A673 (cell line): ENCODE data around the gene ICAM3. TPM values are rescaled to one million over a fixed set of nuclear protein-coding genes. Genes with fewer than 3 reads are reported as not detected.
A peak's percentile ranks its signal among the peaks of the same experiment; 100 is the strongest.
"Not testable (repeated sequence)": the region's sequence is repeated elsewhere in the genome, so short reads cannot be mapped to it uniquely, and the experiment has no call there.

ENCODE experiments used
- BruUV-seq: library from RNA; stranded (reverse); fragments of 400-500 nt; replicated peaks from 2 replicates; lab custom pipeline; 2021; lab: Mats Ljungman, UMichigan
- CTCF ChIA-PET: fragments of 300-600 bp; sonication (Branson Sonifier 250); formaldehyde crosslinking; loops from one replicate; lab custom pipeline; 2022; ENCODE audit warnings: antibody characterized with exemption; lab: Charles Lee
- POLR2A ChIA-PET: fragments of 300-600 bp; sonication (Branson Sonifier 250); formaldehyde crosslinking; loops from one replicate; lab custom pipeline; 2022; ENCODE audit warnings: antibody characterized with exemption; ENCODE audit not compliant: low non-redundant PET; lab: Charles Lee
- DNase-seq: peaks from one replicate; pipeline ENCODE4 v3.0.0-alpha.2; 2015; ENCODE audit warnings: low spot score
- H3K27ac ChIP-seq: fragments of 200-600 bp; sonication (generic); 2 replicates; pipeline ENCODE4 v1.5.1; 2016; ENCODE audit warnings: mixed run types, low read depth, mild to moderate bottlenecking, mixed read lengths, antibody characterized with exemption, low read length; ENCODE audit not compliant: poor library complexity, severe bottlenecking
- H3K27me3 ChIP-seq: fragments of 200-600 bp; sonication (generic); replicated peaks from 2 replicates; pipeline ENCODE4 v1.6.1; 2017; ENCODE audit warnings: mixed run types, low read depth, mild to moderate bottlenecking, mixed read lengths, antibody characterized with exemption, low read length; ENCODE audit not compliant: insufficient read depth, poor library complexity
- H3K36me3 ChIP-seq: fragments of 200-600 bp; sonication (generic); 2 replicates; pipeline ENCODE4 v1.6.1; 2016; ENCODE audit warnings: mixed run types, mild to moderate bottlenecking, mixed read lengths, antibody characterized with exemption, low read length; ENCODE audit not compliant: insufficient read depth, poor library complexity, severe bottlenecking
- H3K4me1 ChIP-seq: fragments of 200-600 bp; sonication (generic); 2 replicates; pipeline ENCODE4 v1.6.1; 2017; ENCODE audit warnings: mixed run types, mild to moderate bottlenecking, mixed read lengths, antibody characterized with exemption, low read length; ENCODE audit not compliant: insufficient read depth, poor library complexity, severe bottlenecking
- H3K4me3 ChIP-seq: fragments of 200-600 bp; sonication (generic); 2 replicates; pipeline ENCODE4 v1.5.1; 2016; ENCODE audit warnings: low read depth, mixed run types, mild to moderate bottlenecking, mixed read lengths, low read length; ENCODE audit not compliant: poor library complexity, severe bottlenecking
- H3K9me3 ChIP-seq: fragments of 200-600 bp; sonication (generic); 2 replicates; pipeline ENCODE4 v1.6.1; 2016; ENCODE audit warnings: mixed run types, low read depth, mild to moderate bottlenecking, mixed read lengths, antibody characterized with exemption, low read length; ENCODE audit not compliant: poor library complexity, severe bottlenecking
- EZH2 ChIP-seq: fragments of 200-600 bp; sonication (generic); IDR thresholded peaks from 2 replicates; pipeline ENCODE4 v1.6.1; 2017; ENCODE audit warnings: borderline replicate concordance, low read depth, mild to moderate bottlenecking, mixed read lengths, antibody characterized with exemption, low read length; ENCODE audit not compliant: poor library complexity, severe bottlenecking
- intact Hi-C: fragments of 100-400 bp; cut with micrococcal nuclease; formaldehyde crosslinking; loops from one replicate; pipeline ENCODE4 v1.10.0; 2022; ENCODE audit not compliant: unreplicated experiment
- total RNA-seq: library from RNA; stranded (reverse); gene quantifications from 2 replicates; pipeline ENCODE4 v1.2.3, GENCODE V29; 2021
- TF ChIP-seq, protein P1 (sequence below): fragments of 300-800, 200-600 bp; sonication (generic); conservative IDR thresholded peaks from 2 replicates; pipeline ENCODE4 v1.5.1; 2017; ENCODE audit warnings: low read depth, mild to moderate bottlenecking, antibody characterized with exemption, low read length, moderate library complexity, mixed read lengths

ICAM3 gene
- total RNA-seq, 1 experiment from 2014 or later = 3.2 TPM

DNA sequence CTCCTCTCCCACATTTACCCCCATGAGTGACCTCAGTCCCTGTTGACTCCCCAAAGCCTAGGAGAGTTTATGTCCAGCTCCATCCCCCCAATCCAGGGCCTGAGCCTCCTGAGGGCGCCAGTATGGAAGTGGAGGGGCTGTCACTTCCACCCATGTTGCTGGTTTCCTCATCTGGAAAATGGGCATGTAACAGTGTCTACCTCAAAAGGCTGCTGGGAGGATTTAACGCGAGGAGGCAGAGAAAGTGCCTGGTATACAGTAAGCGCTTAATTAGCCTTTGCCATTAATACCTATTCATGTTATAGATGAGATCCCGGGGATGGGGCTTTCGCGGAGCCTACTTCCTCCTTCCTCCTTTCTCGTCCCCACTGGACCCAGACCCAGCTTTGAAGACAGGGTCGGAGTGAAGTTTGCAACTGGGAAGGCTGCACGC is 40.5 kb upstream of the ICAM3 start:
- no peak for DNase-seq
- ChIA-PET POLR2A (interaction anchor here (0.6 kb wide), 1 partner anchor 552 kb away, joined by 3 read pairs; the partner anchor contains the start of gene UBL5), CTCF (interaction anchor here (1.2 to 1.7 kb wide), 3 partner anchors 9 to 110 kb away, joined by 6 to 10 read pairs (median 8); no protein-coding TSS in a partner anchor)
- peak overlapping the region; percentile 91 for H3K4me3 ChIP-seq
- intact Hi-C loops = loop anchor here (5.0 kb wide), 1 partner anchor 43 kb away; the partner anchor contains the start of gene ICAM3
- peak overlapping the region; percentile 85 for H3K27ac ChIP-seq
- no peaks in the 10 kb centered on the region for H3K27me3 ChIP-seq
- no peaks in the 10 kb centered on the region for H3K9me3 ChIP-seq
- BruUV-seq = TSS peak; percentile 86
- TF ChIP-seq EZH2 = no peak
- TF ChIP-seq, protein P1, sequence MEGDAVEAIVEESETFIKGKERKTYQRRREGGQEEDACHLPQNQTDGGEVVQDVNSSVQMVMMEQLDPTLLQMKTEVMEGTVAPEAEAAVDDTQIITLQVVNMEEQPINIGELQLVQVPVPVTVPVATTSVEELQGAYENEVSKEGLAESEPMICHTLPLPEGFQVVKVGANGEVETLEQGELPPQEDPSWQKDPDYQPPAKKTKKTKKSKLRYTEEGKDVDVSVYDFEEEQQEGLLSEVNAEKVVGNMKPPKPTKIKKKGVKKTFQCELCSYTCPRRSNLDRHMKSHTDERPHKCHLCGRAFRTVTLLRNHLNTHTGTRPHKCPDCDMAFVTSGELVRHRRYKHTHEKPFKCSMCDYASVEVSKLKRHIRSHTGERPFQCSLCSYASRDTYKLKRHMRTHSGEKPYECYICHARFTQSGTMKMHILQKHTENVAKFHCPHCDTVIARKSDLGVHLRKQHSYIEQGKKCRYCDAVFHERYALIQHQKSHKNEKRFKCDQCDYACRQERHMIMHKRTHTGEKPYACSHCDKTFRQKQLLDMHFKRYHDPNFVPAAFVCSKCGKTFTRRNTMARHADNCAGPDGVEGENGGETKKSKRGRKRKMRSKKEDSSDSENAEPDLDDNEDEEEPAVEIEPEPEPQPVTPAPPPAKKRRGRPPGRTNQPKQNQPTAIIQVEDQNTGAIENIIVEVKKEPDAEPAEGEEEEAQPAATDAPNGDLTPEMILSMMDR = no peak
- H3K36me3 ChIP-seq = peaks cover 13% of the 10 kb centered on the region
- H3K4me1 ChIP-seq = peaks cover 5% of the 10 kb centered on the region

DNA sequence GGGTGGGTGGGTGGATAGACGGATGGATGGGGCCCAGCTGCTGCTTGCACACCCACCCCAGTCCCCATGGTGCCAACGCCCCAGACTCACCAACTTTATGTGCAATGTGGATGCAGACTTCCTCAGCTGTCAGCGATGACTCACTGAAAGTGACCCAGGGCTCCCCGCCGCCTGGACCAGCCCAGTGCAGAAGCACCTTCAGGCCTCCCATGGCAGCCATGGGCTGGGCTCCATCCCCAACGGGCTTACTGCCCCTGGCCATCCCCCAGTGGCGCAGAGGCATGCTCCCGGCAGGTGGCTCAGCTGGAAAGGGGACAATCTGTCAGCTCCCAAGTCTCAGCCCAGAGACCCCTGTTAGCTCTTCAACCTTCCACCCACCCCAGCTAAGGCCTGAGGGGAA is 38.7 kb upstream of the ICAM3 start:
- ChIA-PET POLR2A (no interaction called here), CTCF (no interaction called here)
- Histone ChIP-seq H3K27ac (no peak overlapping the region), H3K4me3 (no peak overlapping the region), H3K27me3 (no peaks in the 10 kb centered on the region), H3K4me1 (peaks cover 5% of the 10 kb centered on the region), H3K9me3 (no peaks in the 10 kb centered on the region), H3K36me3 (peaks cover 15% of the 10 kb centered on the region)
- TF ChIP-seq EZH2 = no peak
- TF ChIP-seq, protein P1 = no peak
- intact Hi-C loops = no loop called here
- BruUV-seq = no TSS peak
- DNase-seq = no peak

DNA sequence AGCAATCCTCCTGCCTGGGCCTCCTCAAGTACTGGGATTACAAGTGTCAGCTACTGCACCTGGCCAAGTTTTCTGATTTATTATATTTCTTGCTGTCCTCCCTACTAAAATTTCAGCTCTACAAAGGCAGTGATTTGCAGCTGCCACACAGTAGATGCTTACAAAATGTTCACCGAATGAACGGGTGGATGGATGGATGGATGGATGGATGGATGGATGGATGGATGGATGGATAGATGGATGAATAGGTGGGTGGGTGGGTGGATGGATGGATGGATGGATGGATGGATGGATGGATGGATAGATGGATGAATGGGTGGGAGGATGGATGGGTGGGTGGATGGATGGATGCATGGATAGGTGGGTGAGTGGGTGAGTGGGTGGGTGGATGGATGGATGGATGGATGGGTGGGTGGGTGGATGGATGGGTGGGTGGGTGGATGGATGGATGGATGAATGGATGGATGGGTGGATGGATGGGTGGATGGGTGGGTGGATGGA is 37.8 kb upstream of the ICAM3 start:
- H3K9me3 ChIP-seq, DNase-seq, H3K4me3 ChIP-seq, H3K27me3 ChIP-seq, CTCF ChIA-PET, H3K27ac ChIP-seq, BruUV-seq, POLR2A ChIA-PET, H3K4me1 ChIP-seq, intact Hi-C loops: not testable (repeated sequence)
- peaks cover 15% of the 10 kb centered on the region for H3K36me3 ChIP-seq

DNA sequence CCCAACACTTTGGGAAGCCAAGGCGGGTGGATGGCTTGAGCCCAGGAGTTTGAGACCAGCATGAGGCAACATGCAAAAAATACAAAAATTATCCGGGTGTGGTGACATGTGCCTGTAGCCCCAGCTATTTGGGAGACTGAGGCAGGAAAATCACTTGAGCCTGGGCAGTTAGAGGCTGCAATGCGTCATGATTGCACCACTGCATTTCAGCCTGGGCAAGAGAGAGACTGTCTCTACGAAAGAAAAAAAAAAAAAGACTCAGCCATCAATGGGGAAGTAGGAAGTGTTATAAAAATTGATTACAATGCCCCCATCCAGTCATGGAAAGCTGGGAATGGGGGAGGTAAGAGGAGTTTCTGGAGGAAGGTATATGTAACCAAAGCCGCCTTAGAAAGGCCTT is 35.5 kb upstream of the ICAM3 start:
- peaks cover 5% of the 10 kb centered on the region for H3K4me1 ChIP-seq
- no peak overlapping the region for H3K27ac ChIP-seq
- intact Hi-C loops = no loop called here
- no peak for DNase-seq
- H3K36me3 ChIP-seq = peaks cover 15% of the 10 kb centered on the region
- H3K27me3 ChIP-seq = no peaks in the 10 kb centered on the region
- BruUV-seq = no TSS peak
- CTCF ChIA-PET = no interaction called here
- no peaks in the 10 kb centered on the region for H3K9me3 ChIP-seq
- POLR2A ChIA-PET = interaction anchor here (0.9 kb wide), 1 partner anchor 191 kb away, joined by 4 read pairs; no protein-coding TSS in a partner anchor
- no peak for TF ChIP-seq EZH2
- TF ChIP-seq, protein P1 = no peak
- H3K4me3 ChIP-seq = no peak overlapping the region
